Hematopoietic multipotent progenitor cell treated with erythropoietin and hydrocortisone succinate and interleukin-3 and kit ligand, for 17 days (in vitro differentiated cells): ENCODE data around the gene CCDC17.

ENCODE experiments used
- DNase-seq: peaks from one replicate; pipeline ENCODE4 v3.0.0-alpha.2; 2015; ENCODE audit warnings: low spot score

CCDC17 gene

DNA sequence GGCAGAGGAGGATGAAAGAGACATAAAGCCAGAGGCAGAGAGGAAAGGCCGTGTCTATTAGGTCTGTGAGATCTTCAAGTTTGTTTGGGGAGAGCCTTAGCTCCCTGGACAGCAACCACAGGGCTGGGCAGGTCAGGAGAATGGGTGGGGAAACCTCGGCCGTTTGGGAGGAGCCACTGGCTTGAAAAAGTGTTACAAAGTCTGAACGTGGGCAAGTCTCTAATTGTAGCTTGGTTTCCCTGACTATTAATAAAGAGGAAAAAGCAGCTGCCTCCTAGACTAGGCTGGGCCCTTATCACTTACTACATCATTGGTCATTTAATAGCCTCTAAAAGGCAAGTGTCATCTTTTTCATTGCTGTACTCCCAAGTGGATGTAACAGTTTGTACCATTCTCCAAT, at the start of gene CCDC17:
CCDC17 (minus strand) TSS at position 83 of the 400 bp plus-strand sequence. CDS start 145 bp downstream, outside the sequence.
- no peak for DNase-seq

DNA sequence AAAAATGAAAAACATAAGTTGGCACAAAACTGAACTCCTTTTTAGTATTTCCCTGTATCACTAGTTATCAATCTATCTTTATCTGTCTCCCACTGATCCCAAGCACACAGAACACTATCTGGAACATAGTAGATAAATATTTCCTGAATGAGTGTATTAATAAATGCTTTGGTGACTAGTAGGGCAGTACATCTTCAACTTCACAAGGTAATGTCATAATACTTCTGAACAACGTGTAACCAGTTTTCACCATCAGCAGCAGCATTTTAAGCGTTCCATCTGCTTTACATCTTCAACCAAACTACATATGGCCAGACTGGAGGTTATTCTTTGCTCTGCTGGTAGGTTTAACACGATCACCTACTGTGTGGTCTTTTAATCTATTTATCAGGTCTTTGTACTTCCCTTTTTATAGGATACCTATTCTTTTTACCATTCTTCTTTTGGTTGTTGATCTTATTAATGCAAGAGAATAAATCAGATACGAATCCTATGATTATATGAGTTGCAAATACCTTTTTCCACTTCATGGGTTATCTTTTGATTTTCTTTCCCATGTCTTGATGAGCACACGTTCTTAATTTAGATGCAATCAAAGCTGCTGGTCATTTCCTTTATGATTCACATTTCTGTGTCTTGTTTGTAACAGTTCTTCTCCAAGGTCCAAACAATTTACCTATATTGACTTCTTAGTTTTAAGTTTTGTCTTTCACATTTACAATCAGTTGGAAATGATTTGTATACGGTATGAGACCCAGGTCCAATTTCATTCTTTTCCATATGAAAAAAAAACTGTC, 46.2 kb upstream of the CCDC17 start:
- no peak for DNase-seq

GRCh38 chr1:45669379-45669778, 45.5 kb upstream of the CCDC17 start:
- no peak for DNase-seq

DNA sequence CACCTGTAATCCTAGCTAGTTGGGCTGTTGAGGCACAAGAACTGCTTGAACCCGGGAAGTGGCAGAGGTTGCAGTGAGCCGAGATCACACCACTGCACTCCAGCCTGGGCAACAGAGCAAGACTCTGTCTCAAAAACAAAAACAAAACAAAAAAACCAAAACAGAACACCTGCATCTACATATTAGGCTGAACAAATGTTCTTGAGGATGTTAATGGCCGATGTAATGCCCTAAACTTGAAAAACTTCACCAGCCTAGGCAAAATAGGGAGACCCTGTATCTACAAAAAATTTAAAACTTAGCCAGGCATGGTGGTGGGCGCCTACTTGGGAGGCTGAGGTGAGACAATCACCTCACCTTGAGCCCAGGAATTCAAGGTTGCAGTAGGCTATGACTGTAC, 44.7 kb upstream of the CCDC17 start:
- DNase-seq: no peak

GRCh38 chr1:45667321-45668111, 43.7 kb upstream of the CCDC17 start:
- DNase-seq: no peak

DNA sequence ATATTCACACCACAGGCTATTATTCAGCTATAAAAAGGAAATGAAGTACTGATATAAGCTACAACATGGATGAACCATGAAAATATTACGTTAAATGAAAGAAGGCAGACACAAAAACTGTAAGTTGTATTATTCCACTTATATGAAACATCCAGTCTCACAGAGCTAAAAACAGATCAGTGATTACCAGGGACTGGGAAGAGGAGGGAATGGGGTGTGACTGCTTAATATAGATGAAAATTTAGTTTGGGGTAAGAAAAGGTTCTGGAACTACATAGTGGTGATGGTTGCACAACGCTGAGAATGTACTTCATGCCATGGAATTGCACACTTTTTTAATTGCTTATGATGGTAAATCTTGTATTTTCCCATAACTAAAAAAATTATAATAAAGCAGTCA, 43.0 kb upstream of the CCDC17 start:
- no peak for DNase-seq

GRCh38 chr1:45660336-45660735, 36.5 kb upstream of the CCDC17 start:
- DNase-seq: no peak

GRCh38 chr1:45659222-45659621, 35.4 kb upstream of the CCDC17 start:
- no peak for DNase-seq

GRCh38 chr1:45658171-45658570, 34.3 kb upstream of the CCDC17 start:
- DNase-seq: no peak

- no peak for DNase-seq
Measured at GRCh38 chr1:45656573-45657226, 32.8 kb upstream of the CCDC17 start.

- no peak for DNase-seq
Measured at GRCh38 chr1:45654540-45655280, 30.9 kb upstream of the CCDC17 start.

GRCh38 chr1:45647248-45648021, 23.6 kb upstream of the CCDC17 start:
- no peak for DNase-seq

GRCh38 chr1:45644661-45645060, 20.8 kb upstream of the CCDC17 start:
- DNase-seq: no peak

GRCh38 chr1:45643978-45644377, 20.1 kb upstream of the CCDC17 start:
- DNase-seq: no peak

DNA sequence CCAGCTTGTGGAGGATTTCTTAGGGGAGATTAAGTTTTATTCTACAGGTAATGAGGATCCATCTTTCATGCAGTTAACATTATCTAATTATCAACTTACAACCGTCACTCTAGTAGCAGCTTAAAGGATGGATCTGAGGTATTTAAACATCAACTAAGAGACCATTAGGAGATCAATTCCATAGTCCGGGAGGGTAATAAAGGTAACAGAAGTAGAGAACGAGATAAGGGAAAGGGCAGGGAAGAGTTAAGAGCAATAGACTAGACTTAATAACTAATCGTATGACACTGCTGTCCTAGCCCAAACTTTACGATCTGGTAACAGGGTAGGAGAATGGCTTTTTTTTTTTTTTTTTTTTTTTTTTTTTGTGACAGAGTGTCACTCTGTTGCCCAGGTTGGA, 19.5 kb upstream of the CCDC17 start:
- no peak for DNase-seq

DNA sequence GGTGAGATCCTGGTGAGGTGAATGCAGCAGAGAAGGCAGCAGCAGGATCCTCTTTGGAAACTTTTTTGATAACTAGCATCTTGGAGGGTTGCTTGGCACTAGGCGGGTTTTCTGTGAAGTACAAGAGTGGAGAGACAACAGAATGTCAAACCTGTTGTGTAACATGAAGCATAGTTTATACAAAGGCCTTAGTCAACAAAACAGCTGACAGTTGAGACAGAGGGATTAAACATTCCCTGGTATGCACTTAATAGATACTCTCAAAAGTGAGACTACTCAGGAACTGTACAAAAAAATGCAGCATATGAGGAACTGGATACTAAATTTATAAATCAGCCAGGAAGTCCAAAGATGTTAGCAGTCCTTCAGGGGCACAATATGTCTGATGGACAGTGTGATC, 16.4 kb upstream of the CCDC17 start:
- DNase-seq: no peak

DNA sequence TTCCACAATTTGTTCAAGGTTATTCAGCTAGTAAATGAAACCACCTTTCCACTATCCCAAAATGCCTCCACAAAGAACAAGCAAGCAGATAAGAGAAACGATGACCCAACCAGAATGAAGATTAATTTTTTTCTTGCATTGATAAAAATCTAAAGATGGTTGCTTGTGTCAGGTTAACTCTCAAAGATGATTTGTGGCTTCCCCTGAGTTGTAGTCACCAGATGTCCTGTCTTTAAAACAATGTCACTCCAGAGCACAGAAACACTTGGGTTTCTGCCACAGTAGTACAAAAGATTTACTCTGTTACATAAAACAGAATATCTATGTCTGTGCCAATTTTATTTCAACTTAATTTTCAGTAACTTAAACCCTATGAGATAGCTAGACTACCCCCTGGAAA, 11.4 kb upstream of the CCDC17 start:
- no peak for DNase-seq

DNA sequence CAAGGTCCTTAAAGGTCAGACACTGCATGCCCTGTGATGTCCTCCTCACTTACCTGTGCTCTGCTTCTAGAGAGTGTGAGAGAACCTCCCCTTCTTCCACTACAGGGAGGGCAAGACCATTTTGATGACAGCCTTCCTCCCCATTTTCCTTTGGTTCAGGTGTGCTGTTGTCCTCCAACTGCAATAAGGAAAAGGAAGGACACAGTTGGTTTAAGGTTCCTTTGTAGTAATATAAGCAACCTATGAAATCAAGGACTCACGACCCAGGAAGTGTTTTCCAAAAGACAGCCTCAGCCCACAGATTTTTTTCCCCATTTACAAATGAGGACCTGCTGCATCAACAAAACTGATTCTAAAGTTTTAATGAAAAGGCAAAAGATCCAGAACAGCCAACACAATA, 6.6 kb upstream of the CCDC17 start:
- no peak for DNase-seq

DNA sequence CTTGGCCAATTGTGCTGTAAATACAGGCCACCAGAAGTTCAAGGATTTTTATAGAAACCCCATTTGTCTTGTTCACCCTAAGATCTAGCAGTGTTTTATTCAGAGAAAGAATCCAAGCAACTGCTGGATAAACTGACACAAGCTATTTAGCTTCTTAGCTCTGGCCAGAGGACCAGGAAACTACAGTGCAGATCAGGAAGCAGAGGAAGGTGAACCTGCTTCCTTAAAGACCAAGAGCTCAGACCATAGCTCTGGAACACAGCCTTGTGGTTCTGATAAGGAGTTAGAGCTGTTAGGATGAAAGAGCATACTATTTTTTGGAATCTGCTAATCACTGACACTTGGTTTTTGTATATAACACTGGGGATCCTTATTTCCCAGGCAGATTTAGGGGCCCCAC, 5.2 kb upstream of the CCDC17 start:
- DNase-seq: no peak

- DNase-seq: no peak
Measured at GRCh38 chr1:45622524-45623394, 1.1 kb downstream of the CCDC17 start.
